GM23338 (cell line): ENCODE data around the gene CHRNA4. TPM values are rescaled to one million over a fixed set of nuclear protein-coding genes. Genes with fewer than 3 reads are reported as not detected.

Experiments
- ATAC-seq: fragments of 200-7000 bp; cut with Tn5 transposase; 3 replicates; pipeline ENCODE4 v1.9.1; 2020
- DNase-seq: peaks from one replicate; pipeline ENCODE4 v3.0.0-alpha.2; 2015; ENCODE audit warnings: low spot score
- H2AFZ ChIP-seq: fragments of 200-600 bp; sonication (generic); 2 replicates; pipeline ENCODE4 v1.8.0; 2016; ENCODE audit warnings: antibody characterized with exemption, mild to moderate bottlenecking, moderate library complexity
- H3F3A ChIP-seq: fragments of 200-600 bp; sonication (generic); replicated peaks from 2 replicates; pipeline ENCODE4 v1.8.0; 2017; ENCODE audit warnings: antibody characterized with exemption, mixed run types, low read depth
- H3K27ac ChIP-seq: fragments of 200-600 bp; sonication (generic); 2 replicates; pipeline ENCODE4 v1.6.1; 2016; ENCODE audit warnings: low read depth
- H3K27me3 ChIP-seq: fragments of 200-600 bp; sonication (generic); 2 replicates; pipeline ENCODE4 v1.8.0; 2016; ENCODE audit warnings: mild to moderate bottlenecking, mixed run types, moderate library complexity; ENCODE audit not compliant: insufficient read depth
- H3K36me3 ChIP-seq: fragments of 200-600 bp; sonication (generic); 2 replicates; pipeline ENCODE4 v1.8.0; 2016; ENCODE audit warnings: mild to moderate bottlenecking; ENCODE audit not compliant: insufficient read depth
- H3K4me1 ChIP-seq: fragments of 200-600 bp; sonication (generic); 2 replicates; pipeline ENCODE4 v1.8.0; 2016; ENCODE audit warnings: mild to moderate bottlenecking, moderate library complexity; ENCODE audit not compliant: insufficient read depth
- H3K4me2 ChIP-seq: fragments of 200-600 bp; sonication (generic); 2 replicates; pipeline ENCODE4 v1.7.1; 2017; ENCODE audit warnings: mixed run types
- H3K4me3 ChIP-seq: fragments of 200-600 bp; sonication (generic); 2 replicates; pipeline ENCODE4 v1.6.1; 2016; ENCODE audit warnings: mixed run types
- H3K79me2 ChIP-seq: fragments of 200-600 bp; sonication (generic); replicated peaks from 2 replicates; pipeline ENCODE4 v1.8.0; 2017; ENCODE audit warnings: mild to moderate bottlenecking; ENCODE audit not compliant: insufficient read depth
- H3K9me2 ChIP-seq: fragments of 200-600 bp; sonication (generic); 2 replicates; pipeline ENCODE4 v1.8.0; 2017; ENCODE audit not compliant: insufficient read depth
- H4K20me1 ChIP-seq: fragments of 200-600 bp; sonication (generic); replicated peaks from 2 replicates; pipeline ENCODE4 v1.8.0; 2017; ENCODE audit warnings: mild to moderate bottlenecking; ENCODE audit not compliant: insufficient read depth
- H3K27ac Mint-ChIP-seq: 2 replicates; pipeline ENCODE4 v1.8.0; 2020; ENCODE audit warnings: inconsistent platforms, mild to moderate bottlenecking, moderate library complexity, mixed read lengths
- H3K27me3 Mint-ChIP-seq: 3 replicates; pipeline ENCODE4 v1.8.0; 2022; ENCODE audit warnings: low read depth, mild to moderate bottlenecking, moderate library complexity, mixed read lengths, inconsistent platforms; ENCODE audit not compliant: insufficient read depth, poor library complexity
- H3K36me3 Mint-ChIP-seq: 3 replicates; pipeline ENCODE4 v1.8.0; 2021; ENCODE audit warnings: low read depth, mild to moderate bottlenecking, inconsistent platforms, moderate library complexity, mixed read lengths
- H3K4me1 Mint-ChIP-seq: 3 replicates; pipeline ENCODE4 v1.8.0; 2020; ENCODE audit warnings: mild to moderate bottlenecking, inconsistent platforms, mixed read lengths
- H3K4me3 Mint-ChIP-seq: 3 replicates; pipeline ENCODE4 v1.8.0; 2021; ENCODE audit warnings: moderate library complexity, mild to moderate bottlenecking, inconsistent platforms, mixed read lengths
- H3K9me3 Mint-ChIP-seq: 3 replicates; pipeline ENCODE4 v1.8.0; 2020; ENCODE audit warnings: moderate library complexity, mild to moderate bottlenecking, inconsistent platforms, mixed read lengths
- CREB1 ChIP-seq: fragments of 250-450 bp; sonication (Bioruptor Pico); IDR thresholded peaks from 2 replicates; pipeline ENCODE4 v1.5.0; 2020; ENCODE audit warnings: low read depth, mild to moderate bottlenecking, moderate library complexity
- CTCF ChIP-seq, 2 experiments: fragments of 200-600 bp in 1 of 2; sonication (generic) in 1 of 2; conservative IDR thresholded peaks; 2 replicates each; pipeline versions ENCODE4 v1.5.1 to v1.6.1; 2016 to 2017; ENCODE audit warnings: antibody characterized with exemption in 2 of 2, low read depth in 2 of 2, mild to moderate bottlenecking in 2 of 2, moderate library complexity in 1 of 2
- ETS1 ChIP-seq: IDR thresholded peaks from 2 replicates; pipeline ENCODE4 v1.6.1; 2016; ENCODE audit warnings: antibody characterized with exemption
- EZH2 ChIP-seq: fragments of 200-600 bp; sonication (generic); IDR thresholded peaks from one replicate; pipeline ENCODE4 v1.8.0; 2017; ENCODE audit warnings: antibody characterized with exemption, mild to moderate bottlenecking, low read depth; ENCODE audit not compliant: unreplicated experiment
- EZH2phosphoT487 ChIP-seq: fragments of 200-600 bp; sonication (generic); IDR thresholded peaks from one replicate; pipeline ENCODE4 v1.8.1; 2018; ENCODE audit warnings: antibody characterized with exemption; ENCODE audit not compliant: unreplicated experiment
- JUNB ChIP-seq: IDR thresholded peaks from one replicate; pipeline ENCODE4 v1.6.1; 2016; ENCODE audit warnings: antibody characterized with exemption; ENCODE audit not compliant: unreplicated experiment
- NANOG ChIP-seq: IDR thresholded peaks from 2 replicates; pipeline ENCODE4 v1.6.1; 2016; ENCODE audit warnings: antibody characterized with exemption, borderline replicate concordance
- POLR2AphosphoS5 ChIP-seq: IDR thresholded peaks from 2 replicates; pipeline ENCODE4 v1.6.1; 2016; ENCODE audit warnings: antibody characterized with exemption, low read depth
- REST ChIP-seq: IDR thresholded peaks from one replicate; pipeline ENCODE4 v1.6.1; 2018; ENCODE audit warnings: antibody characterized with exemption; ENCODE audit not compliant: unreplicated experiment
- STAT1 ChIP-seq: IDR thresholded peaks from one replicate; pipeline ENCODE4 v1.6.1; 2016; ENCODE audit warnings: antibody characterized with exemption; ENCODE audit not compliant: unreplicated experiment
- ZNF114 ChIP-seq: fragments of 250-450 bp; sonication (Bioruptor Pico); IDR thresholded peaks from 2 replicates; pipeline ENCODE4 v1.5.0; 2020; ENCODE audit warnings: mild to moderate bottlenecking, moderate library complexity
- ZNF331 ChIP-seq: fragments of 250-450 bp; sonication (Bioruptor Pico); IDR thresholded peaks from 2 replicates; pipeline ENCODE4 v1.5.0; 2020; ENCODE audit warnings: low read depth, mild to moderate bottlenecking, moderate library complexity
- ZNF462 ChIP-seq: fragments of 250-450 bp; sonication (Bioruptor Pico); IDR thresholded peaks from 2 replicates; pipeline ENCODE4 v1.5.0; 2020; ENCODE audit warnings: mild to moderate bottlenecking, moderate library complexity
- polyA plus RNA-seq: library from polyadenylated mRNA; unstranded; fragments of >200 nt; fragmentation: Nextera tagmentation; extraction: Ambion mirVana; gene quantifications from 2 replicates; pipeline ENCODE4 v1.2.1, GENCODE V29; 2016
- total RNA-seq: library from RNA; depleted of rRNA; stranded (reverse); fragments of >200 nt; shearing (Covaris generic); gene quantifications from 2 replicates; pipeline ENCODE4 v1.2.3, GENCODE V29; 2014

Gene CHRNA4
- total and polyA plus RNA-seq, 2 experiments from 2014 or later: 2.7 to 3.9 TPM

GRCh38 chr20:63392465-63393365, 31.6 kb upstream of the CHRNA4 start:
- Mint-ChIP-seq H3K4me3 (no peak overlapping the region; the same call in 2 of the 3 replicates), H3K27me3 (peaks cover 16% of the 10 kb centered on the region), H3K36me3 (peaks cover 24% of the 10 kb centered on the region), H3K4me1 (peaks cover 23% of the 10 kb centered on the region), H3K9me3 (peaks cover 52% of the 10 kb centered on the region), H3K27ac (no peak overlapping the region)
- H3K36me3 ChIP-seq: no peaks in the 10 kb centered on the region; the same call in 1 of the 2 replicates
- DNase-seq (no peak), ATAC-seq (no peak)
- H3K4me1 ChIP-seq: peaks cover 17% of the 10 kb centered on the region
- TF ChIP-seq REST (no peak), CTCF (conservative IDR thresholded peaks at IDR 0.05; ENCODE audit: low read depth in 2 of 2) (no peak), ZNF114 (CRISPR knock-in tag) (no peak), EZH2phosphoT487 (no peak), EZH2 (no peak), ZNF331 (CRISPR knock-in tag) (no peak), STAT1 (no peak), JUNB (no peak), ETS1 (no peak), CREB1 (CRISPR knock-in tag) (no peak), NANOG (no peak), ZNF462 (no peak), POLR2AphosphoS5 (no peak)
- H3K4me2 ChIP-seq: no peak overlapping the region
- no peaks in the 10 kb centered on the region for H3K27me3 ChIP-seq
- H3K4me3 ChIP-seq: no peak overlapping the region
- H3K9me2 ChIP-seq: 0 out of 2 replicates have a peak, but pooled peaks cover under 1% of the 10 kb centered on the region
- H2AFZ ChIP-seq: no peak overlapping the region
- peaks cover 10% of the 10 kb centered on the region for H3F3A ChIP-seq
- no peak overlapping the region for H3K27ac ChIP-seq
- H4K20me1 ChIP-seq: no peaks in the 10 kb centered on the region
- no peaks in the 10 kb centered on the region for H3K79me2 ChIP-seq
